HCT116 (cell line): Measurements from ENCODE around the gene SMAD2. TPM values are rescaled to one million over a fixed set of nuclear protein-coding genes. Genes with fewer than 3 reads are reported as not detected.

Source experiments
- ATAC-seq: fragments of 200-7000 bp; cut with Tn5 transposase; 2 replicates; pipeline ENCODE4 v1.9.1; 2020; ENCODE audit warnings: mild to moderate bottlenecking, moderate library complexity
- BruUV-seq: library from RNA; stranded (reverse); fragments of 400-500 nt; replicated peaks from 2 replicates; lab custom pipeline; 2021; lab: Mats Ljungman, UMichigan
- CTCF ChIA-PET: fragments of 300-600 bp; sonication (Branson Sonifier 250); formaldehyde crosslinking; loops from one replicate; lab custom pipeline; 2021; ENCODE audit warnings: antibody characterized with exemption; lab: Charles Lee
- POLR2A ChIA-PET: fragments of 300-600, 350-600 bp; sonication (Branson Sonifier 250); formaldehyde crosslinking; loops from one replicate; lab custom pipeline; 2021; ENCODE audit warnings: antibody characterized with exemption; lab: Charles Lee
- RAD21 ChIA-PET, 2 experiments: fragments of 300-600 bp; sonication (Branson Sonifier 250); formaldehyde crosslinking; loops; one replicate each; lab custom pipeline; 2023; ENCODE audit warnings: low total read pairs in 2 of 2; ENCODE audit not compliant: uncharacterized antibody in 2 of 2, unreplicated experiment in 2 of 2, low non-redundant PET in 1 of 2; lab: Charles Lee
- DNase-seq: peaks from one replicate; pipeline ENCODE4 v3.0.0-alpha.2; 2010; ENCODE audit warnings: low read depth, low spot score
- H2AFZ ChIP-seq: fragments of 200-600 bp; shearing (Covaris generic), sonication (generic); 2 replicates; pipeline ENCODE4 v1.6.1; 2017; ENCODE audit warnings: low read depth, mixed run types, mixed read lengths, antibody characterized with exemption, low read length; ENCODE audit not compliant: poor library complexity, severe bottlenecking
- H3K27ac ChIP-seq: 2 replicates; pipeline ENCODE4 v1.5.1; 2012; ENCODE audit warnings: low read depth, low read length
- H3K27me3 ChIP-seq: fragments of 200-600 bp; sonication (generic); 2 replicates; pipeline ENCODE4 v1.6.1; 2016; ENCODE audit warnings: mixed run types, low read length, mixed read lengths; ENCODE audit not compliant: insufficient read depth
- H3K36me3 ChIP-seq, 2 experiments: fragments of 200-500 bp in 1 of 2; fragments of 200-600 bp in 1 of 2; sonication (Bioruptor generic) in 1 of 2; sonication (generic) in 1 of 2; 2 replicates each; pipeline versions ENCODE4 v1.5.1 to v1.6.1; 2014 to 2016; ENCODE audit warnings: low read length in 2 of 2, inconsistent platforms in 1 of 2, mixed read lengths in 1 of 2, mixed run types in 1 of 2; ENCODE audit not compliant: insufficient read depth in 2 of 2, control insufficient read depth in 1 of 2
- H3K4me1 ChIP-seq, 2 experiments: fragments of 200-600 bp in 1 of 2; sonication (generic) in 1 of 2; 2 replicates each; pipeline versions ENCODE4 v1.5.1 to v1.6.1; 2012 to 2017; ENCODE audit warnings: low read length in 2 of 2, inconsistent platforms in 1 of 2, mild to moderate bottlenecking in 1 of 2, mixed read lengths in 1 of 2, mixed run types in 1 of 2, moderate library complexity in 1 of 2; ENCODE audit not compliant: insufficient read depth in 2 of 2, control insufficient read depth in 1 of 2
- H3K4me2 ChIP-seq: fragments of 200-600 bp; sonication (generic); 2 replicates; pipeline ENCODE4 v1.6.1; 2017; ENCODE audit warnings: mixed run types, low read length, mixed read lengths
- H3K4me3 ChIP-seq, 2 experiments: fragments of 200-600 bp in 1 of 2; sonication (generic) in 1 of 2; replicated peaks in 1 of 2; 2 replicates each; pipeline ENCODE4 v1.5.1; 2011 to 2016; ENCODE audit warnings: low read length in 2 of 2, control low read depth in 1 of 2, low read depth in 1 of 2, mild to moderate bottlenecking in 1 of 2, mixed read lengths in 1 of 2, mixed run types in 1 of 2
- H3K79me2 ChIP-seq: fragments of 200-600 bp; sonication (generic); 2 replicates; pipeline ENCODE4 v1.6.1; 2017; ENCODE audit warnings: mild to moderate bottlenecking, mixed run types, low read length, moderate library complexity, mixed read lengths; ENCODE audit not compliant: insufficient read depth
- H3K9ac ChIP-seq: fragments of 200-600 bp; sonication (generic); 2 replicates; pipeline ENCODE4 v1.6.1; 2016; ENCODE audit warnings: low read length, mixed read lengths
- H3K9me2 ChIP-seq: fragments of 200-600 bp; sonication (generic), shearing (Covaris generic); 2 replicates; pipeline ENCODE4 v1.6.1; 2017; ENCODE audit warnings: mixed run types, mild to moderate bottlenecking, moderate library complexity; ENCODE audit not compliant: insufficient read depth
- H3K9me3 ChIP-seq, 2 experiments: fragments of 200-500 bp in 1 of 2; fragments of 200-600 bp in 1 of 2; sonication (Bioruptor generic) in 1 of 2; sonication (generic) in 1 of 2; 2 replicates each; pipeline ENCODE4 v1.6.1; 2014 to 2017; ENCODE audit warnings: low read length in 2 of 2, mixed read lengths in 2 of 2, inconsistent platforms in 1 of 2, low read depth in 1 of 2, mild to moderate bottlenecking in 1 of 2, mixed run types in 1 of 2, moderate library complexity in 1 of 2; ENCODE audit not compliant: control insufficient read depth in 1 of 2, insufficient read depth in 1 of 2
- H4K20me1 ChIP-seq: fragments of 200-600 bp; sonication (generic), shearing (Covaris generic); 2 replicates; pipeline ENCODE4 v1.6.1; 2017; ENCODE audit warnings: mixed run types, mild to moderate bottlenecking, moderate library complexity; ENCODE audit not compliant: insufficient read depth
- ATF3 ChIP-seq: IDR thresholded peaks from 2 replicates; pipeline ENCODE4 v1.6.1; 2012
- CBX3 ChIP-seq: IDR thresholded peaks from 2 replicates; pipeline ENCODE4 v1.6.1; 2012; ENCODE audit warnings: low read depth
- ELF1 ChIP-seq: IDR thresholded peaks from 2 replicates; pipeline ENCODE4 v1.6.1; 2012; ENCODE audit warnings: low read depth, borderline replicate concordance
- EZH2 ChIP-seq: fragments of 200-600 bp; sonication (generic); IDR thresholded peaks from 2 replicates; pipeline ENCODE4 v1.6.1; 2017; ENCODE audit warnings: antibody characterized with exemption, mixed run types
- FOSL1 ChIP-seq: IDR thresholded peaks from 2 replicates; pipeline ENCODE4 v1.6.1; 2012; ENCODE audit warnings: low read depth
- MAX ChIP-seq: IDR thresholded peaks from 2 replicates; pipeline ENCODE4 v1.6.1; 2012
- POLR2AphosphoS5 ChIP-seq: IDR thresholded peaks from 2 replicates; pipeline ENCODE4 v1.6.1; 2011; ENCODE audit warnings: mild to moderate bottlenecking, low read depth, low read length, moderate library complexity
- YY1 ChIP-seq: IDR thresholded peaks from 2 replicates; pipeline ENCODE4 v1.6.1; 2011; ENCODE audit warnings: low read length, low read depth, moderate library complexity, mild to moderate bottlenecking; ENCODE audit not compliant: insufficient replicate concordance; ENCODE audit errors: extremely low read depth
- ZBTB33 ChIP-seq: IDR thresholded peaks from 2 replicates; pipeline ENCODE4 v1.6.1; 2011; ENCODE audit warnings: mild to moderate bottlenecking, low read length, moderate library complexity; ENCODE audit not compliant: insufficient replicate concordance; ENCODE audit errors: extremely low read depth
- ZFX ChIP-seq: fragments of 450-650 bp; IDR thresholded peaks from 2 replicates; pipeline ENCODE4 v1.6.1; 2017
- ZNF274 ChIP-seq: fragments of 200-500 bp; sonication (Bioruptor generic); IDR thresholded peaks from 2 replicates; pipeline ENCODE4 v1.6.1; 2014; ENCODE audit warnings: mild to moderate bottlenecking, low read depth, low read length, inconsistent platforms
- intact Hi-C: fragments of 100-400 bp; cut with micrococcal nuclease; formaldehyde crosslinking; loops from 2 replicates; pipeline ENCODE4 v1.10.0; 2022
- total RNA-seq: library from RNA; stranded (reverse); gene quantifications from one replicate; pipeline ENCODE4 v1.2.1, GENCODE V29; 2021; ENCODE audit not compliant: unreplicated experiment

Gene SMAD2
- total RNA-seq, 1 experiment from 2014 or later = 130 TPM

GRCh38 chr18:47975105-47975504 lies 44.6 kb upstream of the SMAD2 start:
- Histone ChIP-seq H3K27me3 (no peaks in the 10 kb centered on the region), H3K36me3 (no peaks in the 10 kb centered on the region), H3K9ac (no peak overlapping the region), H3K9me3 (no peaks in the 10 kb centered on the region), H3K27ac (no peak overlapping the region), H3K4me2 (no peak overlapping the region), H3K9me2 (no peaks in the 10 kb centered on the region), H3K4me3 (no peak overlapping the region), H3K4me1 (no peaks in the 10 kb centered on the region), H2AFZ (no peak overlapping the region), H4K20me1 (no peaks in the 10 kb centered on the region), H3K79me2 (no peaks in the 10 kb centered on the region)
- intact Hi-C loops = no loop called here
- RAD21 ChIA-PET = no interaction called here
- POLR2A ChIA-PET = no interaction called here
- CTCF ChIA-PET = no interaction called here
- no TSS peak for BruUV-seq
- ATAC-seq (no peak), DNase-seq (no peak)
- no peak for TF ChIP-seq ZNF274

GRCh38 chr18:47970664-47971531 lies 40.4 kb upstream of the SMAD2 start:
- Histone ChIP-seq H4K20me1 (no peaks in the 10 kb centered on the region), H3K4me2 (no peak overlapping the region), H3K27me3 (no peaks in the 10 kb centered on the region), H3K9ac (no peak overlapping the region)
- BruUV-seq = no TSS peak
- POLR2A ChIA-PET = no interaction called here
- TF ChIP-seq ZNF274 = no peak
- no peak for TF ChIP-seq EZH2
- no peak for TF ChIP-seq POLR2AphosphoS5
- no peak for TF ChIP-seq FOSL1
- TF ChIP-seq YY1 = no peak
- no peak for TF ChIP-seq ZFX
- no peak for TF ChIP-seq CBX3
- TF ChIP-seq MAX = no peak
- no peak for TF ChIP-seq ELF1
- TF ChIP-seq ATF3 = no peak
- no peak for TF ChIP-seq ZBTB33
- TF ChIP-seq, all 23 proteins: peak for 0
- no peak overlapping the region for H2AFZ ChIP-seq
- intact Hi-C loops = no loop called here
- ChIA-PET CTCF (no interaction called here), RAD21 (no interaction called here)
- no peaks in the 10 kb centered on the region for H3K79me2 ChIP-seq
- DNase-seq (no peak), ATAC-seq (no peak)
- H3K27ac ChIP-seq = no peak overlapping the region
- H3K4me1 ChIP-seq = peaks cover 6 to 8% of the 10 kb centered on the region in 2 experiments; a peak in 2 of 4 replicates
- H3K36me3 ChIP-seq = no peaks in the 10 kb centered on the region
- no peaks in the 10 kb centered on the region for H3K9me3 ChIP-seq
- no peak overlapping the region for H3K4me3 ChIP-seq
- no peaks in the 10 kb centered on the region for H3K9me2 ChIP-seq
